NCI-H1436 (cell line): Measurements from ENCODE around the gene NPBWR2.
A peak's percentile ranks its signal among the peaks of the same experiment; 100 is the strongest.
"Not testable (repeated sequence)": the region's sequence is repeated elsewhere in the genome, so short reads cannot be mapped to it uniquely, and the experiment has no call there.

Experiments used
- DNase-seq: peaks from one replicate; lab custom pipeline; 2025; lab: John Stamatoyannopoulos, UW

Gene NPBWR2

DNA sequence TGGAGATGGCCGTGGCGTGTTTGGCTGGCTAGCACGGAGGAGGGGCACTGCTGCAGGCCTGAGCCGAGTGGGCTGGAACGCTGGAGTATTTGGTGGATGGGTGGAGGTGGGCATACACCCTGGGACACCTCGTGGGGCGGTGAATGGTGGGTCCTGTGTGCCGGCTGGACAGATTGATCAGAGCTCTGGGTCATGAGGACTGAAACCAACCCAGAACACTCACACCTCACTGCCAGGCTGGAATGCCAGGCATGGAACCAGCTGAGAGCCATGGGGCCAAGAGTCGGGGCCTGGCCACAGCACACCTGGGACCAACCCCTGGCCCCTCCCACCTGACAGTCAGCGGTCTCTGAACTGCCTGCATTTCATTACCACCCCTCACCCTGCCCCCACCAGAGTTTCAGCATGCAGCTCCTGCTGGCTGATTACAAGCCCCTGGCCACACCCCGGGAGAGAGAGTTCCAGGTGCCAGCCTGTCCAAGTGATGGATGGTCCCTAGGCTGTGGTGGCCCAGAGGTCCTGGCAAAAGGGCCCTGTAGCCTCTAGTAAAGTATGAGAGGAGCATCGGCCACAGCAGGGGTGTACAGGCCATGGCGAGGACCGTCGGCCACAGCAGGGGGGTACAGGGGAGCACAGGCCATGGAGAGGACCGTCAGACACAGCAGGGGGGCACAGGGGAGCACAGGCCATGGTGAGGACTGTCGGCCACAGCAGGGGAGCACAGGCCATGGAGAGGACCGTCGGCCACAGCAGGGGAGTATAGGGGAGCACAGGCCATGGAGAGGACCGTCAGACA lies 3.3 kb downstream of the NPBWR2 start:
- no peak for DNase-seq

DNA sequence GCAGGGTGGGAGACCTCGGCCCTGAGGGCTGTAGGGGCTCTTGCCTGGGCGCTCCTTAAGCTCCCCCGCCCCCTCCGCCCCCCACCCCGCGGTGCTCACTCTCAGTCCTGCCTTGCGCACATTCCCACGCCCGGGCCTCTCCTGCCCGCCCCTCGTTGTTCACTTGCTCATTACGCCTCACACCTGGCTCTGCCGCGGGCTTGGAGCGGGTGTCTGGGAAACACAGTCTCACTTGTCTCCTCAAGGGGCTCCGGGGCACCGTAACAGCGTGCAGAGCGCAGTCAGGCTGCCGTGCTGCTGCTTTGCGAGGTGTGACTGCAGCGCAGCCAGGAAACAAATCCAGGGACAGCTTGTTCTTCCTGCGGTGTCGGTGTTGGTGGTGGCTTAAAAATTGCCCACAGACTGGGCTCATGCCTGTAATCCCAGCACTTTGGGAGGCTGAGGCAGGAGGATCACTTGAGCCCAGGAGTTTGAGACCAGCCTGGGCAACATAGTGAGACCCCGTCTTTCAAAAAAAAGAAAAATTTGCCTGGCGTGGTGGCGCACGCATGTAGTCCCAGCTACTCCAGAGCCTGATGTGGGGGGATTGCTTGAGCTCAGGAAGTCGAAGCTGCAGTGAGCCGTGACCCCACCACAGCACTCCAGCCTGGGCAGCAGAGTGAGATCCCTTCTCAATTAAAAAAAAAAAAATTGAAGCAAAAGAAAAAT lies 4.6 kb downstream of the NPBWR2 start:
- peak; percentile 82 for DNase-seq

DNA sequence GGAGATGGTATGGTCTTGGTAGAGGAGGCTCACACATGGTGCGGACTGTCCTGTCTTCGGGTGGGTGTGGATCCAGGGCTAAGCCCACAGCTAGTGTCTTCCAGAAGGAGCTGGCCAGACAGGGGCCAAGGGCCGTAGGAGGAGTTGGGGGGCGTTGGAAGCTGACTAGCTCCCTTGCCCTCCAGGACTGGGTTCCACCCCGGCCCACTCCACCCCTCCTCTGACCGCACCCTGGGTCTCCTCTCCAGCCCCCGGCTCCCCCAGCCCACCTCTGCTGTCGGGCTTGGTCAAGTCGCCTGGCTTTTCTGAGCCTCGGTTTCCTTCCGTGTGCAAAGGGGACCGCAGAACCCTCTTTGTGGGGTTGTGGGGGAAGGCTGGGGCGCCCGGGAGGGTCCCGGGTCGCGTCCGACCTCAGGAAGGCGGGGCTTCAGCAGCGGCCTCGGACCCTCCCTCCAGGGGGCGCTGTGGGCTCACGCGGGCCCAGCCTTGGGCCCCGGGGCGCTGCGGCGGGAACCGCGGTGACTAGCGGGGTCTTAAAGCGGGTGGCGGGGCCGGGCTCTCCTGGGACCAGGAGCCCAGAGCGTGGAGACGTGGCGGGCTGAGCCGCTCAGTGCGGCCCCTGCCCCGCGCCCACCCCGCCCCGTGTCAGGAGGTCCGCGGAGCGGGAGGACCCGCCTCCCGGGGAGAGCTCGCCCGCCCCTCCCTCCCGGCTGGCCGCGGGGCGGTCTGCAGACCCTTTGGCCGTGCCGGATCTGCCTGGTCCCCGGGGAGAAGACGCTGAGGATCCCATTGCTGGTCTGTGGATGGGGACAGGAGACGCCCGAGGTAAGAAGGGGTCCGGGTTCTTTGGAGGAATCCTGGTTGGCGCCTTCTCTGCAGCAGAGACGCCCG lies 5.4 kb downstream of the NPBWR2 start:
- DNase-seq, result peak; percentile 72

DNA sequence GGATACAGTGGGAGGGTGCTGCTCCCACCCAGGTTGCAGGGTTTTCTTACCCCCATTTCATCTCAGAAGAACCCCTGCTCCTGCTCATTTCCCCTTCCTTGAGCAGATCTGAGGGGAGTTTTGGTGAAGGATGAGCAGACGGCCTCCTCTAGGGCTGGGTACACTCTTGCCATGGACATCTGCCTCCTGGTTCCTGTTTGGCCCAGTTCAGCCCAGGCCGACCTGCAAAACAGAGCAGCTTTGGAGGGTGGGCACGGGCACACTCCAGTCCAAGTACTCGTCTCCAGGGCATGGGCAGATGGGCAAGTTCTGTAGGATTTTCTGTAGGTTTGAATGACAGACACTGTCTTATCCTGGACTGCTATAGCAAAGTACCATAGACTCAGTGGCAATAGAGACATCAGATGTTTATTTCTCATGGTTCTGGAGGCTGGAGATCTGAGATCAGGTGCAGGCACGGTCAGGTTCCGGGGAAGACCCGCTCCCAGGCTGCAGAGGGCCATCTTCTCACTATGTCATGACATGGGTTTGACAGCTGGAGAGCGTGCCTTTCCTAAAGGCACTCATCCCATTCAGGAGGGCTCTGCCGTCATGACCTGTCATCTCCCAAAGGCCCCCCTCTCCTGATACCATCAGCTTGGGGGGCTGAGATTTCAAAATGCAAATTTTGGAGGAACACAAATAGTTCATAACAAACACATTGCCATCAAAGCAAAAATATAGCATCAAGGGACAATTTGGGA lies 6.2 kb downstream of the NPBWR2 start:
- no peak for DNase-seq

DNA sequence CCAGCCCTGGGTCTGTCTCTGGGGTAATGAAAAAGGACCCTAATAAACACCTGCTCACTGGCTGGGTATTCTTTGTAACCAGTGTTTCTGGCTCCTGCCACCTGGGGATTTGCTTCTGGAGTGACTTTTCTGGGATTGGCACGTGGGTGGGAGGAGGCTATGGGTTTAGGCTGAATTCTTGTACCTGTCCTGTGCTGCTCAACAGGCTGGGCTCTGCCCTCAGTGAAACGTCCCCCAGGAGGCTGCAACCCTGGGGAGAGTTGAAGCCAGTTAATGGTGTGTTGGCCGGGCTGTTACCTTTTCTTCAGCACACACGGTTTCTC lies 6.8 kb downstream of the NPBWR2 start:
- DNase-seq, result no peak

DNA sequence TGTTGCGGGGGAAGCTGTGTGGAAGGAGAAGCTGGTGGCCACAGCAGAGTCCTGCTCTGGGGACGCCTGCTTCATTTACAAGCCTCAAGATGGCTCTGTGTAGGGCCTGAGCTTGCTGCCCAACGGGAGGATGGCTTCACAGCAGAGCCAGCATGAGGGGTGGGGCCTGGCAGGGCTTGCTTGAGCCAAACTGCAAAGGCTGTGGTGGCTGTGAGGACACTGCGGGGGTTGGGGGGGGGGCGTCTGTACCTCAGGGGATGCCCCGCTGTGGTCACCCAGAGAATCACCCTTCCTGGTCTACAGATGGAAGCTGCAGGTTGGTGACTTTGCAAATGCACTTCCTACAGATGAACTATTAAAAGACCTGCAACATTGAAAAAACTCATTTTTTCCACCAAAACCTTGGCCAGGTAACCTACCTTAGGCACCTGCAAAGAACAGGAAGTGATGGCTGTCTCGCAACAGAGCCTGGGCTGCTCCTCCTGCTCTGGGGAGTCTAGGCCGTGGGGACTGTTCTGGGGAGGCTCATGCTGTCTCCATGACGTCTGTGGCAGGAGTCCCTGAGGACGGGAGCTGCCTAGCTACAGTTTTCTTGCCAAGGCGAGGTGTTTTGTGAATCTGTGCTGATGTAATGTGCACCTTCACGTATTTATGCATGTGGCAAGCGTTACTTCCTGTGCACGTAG lies 7.3 kb downstream of the NPBWR2 start:
- peak; percentile 94 for DNase-seq

DNA sequence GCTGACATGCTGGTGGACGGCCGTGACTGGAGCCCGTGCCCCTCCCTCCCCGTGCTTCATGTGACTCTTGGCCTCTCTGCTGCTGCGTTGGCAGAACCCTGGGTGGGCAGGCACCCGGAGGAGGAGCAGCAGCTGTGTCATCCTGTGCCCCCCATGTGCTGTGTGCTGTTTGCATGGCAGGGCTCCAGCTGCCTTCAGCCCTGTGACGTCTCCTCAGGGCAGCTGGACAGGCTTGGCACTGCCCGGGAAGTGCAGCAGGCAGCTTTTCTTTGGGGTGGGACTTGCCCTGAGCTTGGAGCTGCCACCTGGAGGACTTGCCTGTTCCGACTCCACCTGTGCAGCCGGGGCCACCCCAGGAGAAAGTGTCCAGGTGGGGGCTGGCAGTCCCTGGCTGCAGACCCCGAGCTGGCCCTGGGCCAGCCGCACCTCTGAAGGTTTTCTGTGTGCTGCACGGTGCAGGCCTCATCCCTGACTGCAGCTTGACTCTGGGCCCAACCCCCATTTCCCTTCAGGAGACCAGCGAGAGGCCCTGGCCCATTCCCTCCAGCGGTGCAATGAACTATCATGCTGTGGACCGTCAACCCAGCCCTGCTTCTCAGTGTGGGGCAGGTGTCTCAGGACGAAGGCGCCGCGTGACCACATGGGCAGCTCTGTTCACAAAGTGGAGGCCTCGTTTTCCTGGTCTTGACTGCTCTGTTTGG lies 8.1 kb downstream of the NPBWR2 start:
- DNase-seq, result no peak

DNA sequence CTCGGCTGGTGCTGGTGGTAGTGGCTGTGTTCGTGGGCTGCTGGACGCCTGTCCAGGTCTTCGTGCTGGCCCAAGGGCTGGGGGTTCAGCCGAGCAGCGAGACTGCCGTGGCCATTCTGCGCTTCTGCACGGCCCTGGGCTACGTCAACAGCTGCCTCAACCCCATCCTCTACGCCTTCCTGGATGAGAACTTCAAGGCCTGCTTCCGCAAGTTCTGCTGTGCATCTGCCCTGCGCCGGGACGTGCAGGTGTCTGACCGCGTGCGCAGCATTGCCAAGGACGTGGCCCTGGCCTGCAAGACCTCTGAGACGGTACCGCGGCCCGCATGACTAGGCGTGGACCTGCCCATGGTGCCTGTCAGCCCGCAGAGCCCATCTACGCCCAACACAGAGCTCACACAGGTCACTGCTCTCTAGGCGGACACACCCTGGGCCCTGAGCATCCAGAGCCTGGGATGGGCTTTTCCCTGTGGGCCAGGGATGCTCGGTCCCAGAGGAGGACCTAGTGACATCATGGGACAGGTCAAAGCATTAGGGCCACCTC lies 8.8 kb downstream of the NPBWR2 start:
- no peak for DNase-seq

DNA sequence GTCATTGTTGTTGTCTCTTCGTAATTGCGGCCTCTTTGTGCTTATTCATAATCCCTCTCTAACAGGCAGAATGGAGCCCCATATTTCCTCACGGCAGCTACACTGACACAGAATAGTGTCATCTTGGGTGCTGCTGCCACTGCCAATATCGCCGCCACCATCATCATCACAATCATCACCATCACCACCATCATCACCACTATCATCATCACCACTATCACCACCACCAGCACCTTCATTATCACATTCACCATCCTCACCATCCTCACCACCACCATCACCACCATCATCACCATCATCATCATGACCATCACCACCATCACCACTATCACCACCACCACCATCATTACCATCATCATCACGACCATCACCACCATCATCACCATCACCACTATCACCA lies 10.8 kb downstream of the NPBWR2 start:
- no peak for DNase-seq

DNA sequence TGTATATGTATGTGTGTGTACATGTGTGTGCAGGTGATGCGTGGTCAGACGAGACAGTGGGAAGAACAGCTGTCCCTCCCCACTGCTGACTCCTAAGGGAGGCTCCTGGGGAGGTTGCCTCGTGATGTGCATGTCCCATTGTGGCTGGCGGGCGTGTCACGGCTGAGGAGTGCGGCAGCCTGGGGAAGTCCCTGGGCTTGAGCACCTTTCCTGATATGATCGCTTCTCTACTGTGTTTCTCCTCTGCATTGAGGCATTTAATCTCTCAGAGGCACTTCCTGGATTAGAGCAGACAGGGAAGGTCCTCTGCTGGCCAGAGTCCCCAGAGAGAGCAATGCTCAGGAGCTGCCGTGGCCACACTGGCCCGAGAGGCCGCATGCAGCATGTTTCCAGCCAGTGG lies 11.4 kb downstream of the NPBWR2 start:
- DNase-seq, result no peak

DNA sequence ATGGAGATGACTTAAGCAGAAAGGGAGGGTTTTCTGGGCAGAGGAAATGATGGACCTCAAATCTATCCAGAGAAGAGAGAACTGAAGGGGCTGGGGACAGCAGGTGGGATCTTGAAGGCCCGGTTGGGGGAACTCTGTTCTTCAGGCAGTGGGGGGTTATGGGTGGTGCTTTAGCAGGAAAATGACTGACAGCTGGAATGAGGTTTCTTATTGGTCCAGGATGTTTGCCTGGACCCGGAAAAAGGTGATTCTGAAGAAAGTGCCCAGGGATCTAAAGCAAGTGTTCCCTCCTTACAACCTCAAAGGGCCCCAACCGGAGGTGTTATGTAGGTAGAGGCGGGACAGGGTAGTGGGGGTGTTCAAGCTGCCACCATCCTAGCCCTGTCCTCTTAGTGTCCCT lies 11.9 kb downstream of the NPBWR2 start:
- DNase-seq, result no peak

DNA sequence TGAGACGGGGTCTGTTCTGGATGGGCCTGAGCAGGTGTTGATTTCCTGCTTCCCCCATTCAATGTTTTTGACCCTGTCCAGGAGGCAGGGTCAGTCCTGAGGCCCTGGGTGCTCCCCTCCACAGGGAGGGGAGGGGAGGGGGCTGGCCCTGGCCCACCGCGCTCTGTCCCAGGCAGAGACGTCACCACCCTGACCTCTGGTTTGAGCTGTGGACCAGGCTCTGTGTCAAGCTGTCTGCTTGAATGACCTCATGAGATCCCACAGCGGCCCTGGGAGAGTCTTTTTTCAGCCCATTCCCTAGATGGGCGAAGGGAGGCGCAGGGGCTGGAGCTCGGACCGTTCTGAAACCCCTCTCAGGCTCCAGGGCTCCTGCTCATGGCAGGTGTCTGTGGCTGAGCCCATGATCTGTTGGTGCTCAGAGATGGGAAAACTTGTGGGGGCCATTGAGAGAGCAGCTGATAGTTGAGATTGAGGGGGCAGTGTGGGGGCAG lies 14.3 kb downstream of the NPBWR2 start:
- DNase-seq, result no peak

DNA sequence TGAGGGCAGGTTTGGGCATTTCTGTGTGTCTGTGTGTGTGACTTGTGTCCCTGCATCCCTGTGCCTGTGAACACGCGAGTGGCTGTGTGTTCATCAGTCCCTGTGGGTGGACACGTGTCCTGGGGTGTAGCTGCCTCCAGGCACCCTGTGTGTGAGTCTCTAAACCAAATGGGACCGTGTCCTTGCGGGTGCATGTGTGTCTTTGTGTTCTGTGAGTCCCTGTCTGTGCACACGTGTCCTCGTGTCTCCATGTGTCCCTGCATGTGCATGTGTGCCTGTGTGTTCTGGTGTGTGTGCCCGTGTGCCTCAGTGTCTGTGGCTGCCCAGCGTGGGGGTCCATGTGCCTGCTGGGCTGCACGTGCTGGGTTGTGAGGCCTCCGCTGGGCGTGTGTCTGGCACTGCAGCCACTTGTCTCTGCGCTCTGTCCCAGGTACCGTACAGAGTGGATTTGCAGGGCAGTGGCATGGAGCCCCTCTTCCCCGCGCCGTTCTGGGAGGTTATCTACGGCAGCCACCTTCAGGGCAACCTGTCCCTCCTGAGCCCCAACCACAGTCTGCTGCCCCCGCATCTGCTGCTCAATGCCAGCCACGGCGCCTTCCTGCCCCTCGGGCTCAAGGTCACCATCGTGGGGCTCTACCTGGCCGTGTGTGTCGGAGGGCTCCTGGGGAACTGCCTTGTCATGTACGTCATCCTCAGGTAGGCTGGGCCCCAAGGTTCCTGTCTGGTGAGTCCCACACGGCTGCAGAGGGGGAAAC lies 14.9 kb downstream of the NPBWR2 start:
- DNase-seq, result no peak

DNA sequence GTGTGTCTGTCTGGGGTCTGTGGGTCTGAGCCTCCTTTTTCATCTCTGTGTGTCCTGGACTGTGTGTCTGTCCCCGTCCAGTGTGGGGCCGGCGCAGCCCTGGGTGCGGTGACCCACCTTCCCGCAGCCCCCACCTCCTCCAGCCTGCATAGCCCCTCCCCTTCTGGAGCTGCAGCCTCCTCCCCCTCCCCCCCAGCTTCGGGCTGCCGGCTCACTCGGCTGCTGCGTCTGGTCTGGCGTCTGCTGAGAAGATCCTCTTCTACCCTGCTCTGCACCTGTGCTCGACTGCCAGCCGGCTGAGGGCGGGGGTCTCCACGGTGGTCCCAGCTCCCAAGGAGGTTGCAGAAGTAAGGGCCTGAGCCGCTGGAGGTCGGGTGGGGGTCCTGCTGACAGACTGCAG lies 15.6 kb downstream of the NPBWR2 start:
- no peak for DNase-seq

DNA sequence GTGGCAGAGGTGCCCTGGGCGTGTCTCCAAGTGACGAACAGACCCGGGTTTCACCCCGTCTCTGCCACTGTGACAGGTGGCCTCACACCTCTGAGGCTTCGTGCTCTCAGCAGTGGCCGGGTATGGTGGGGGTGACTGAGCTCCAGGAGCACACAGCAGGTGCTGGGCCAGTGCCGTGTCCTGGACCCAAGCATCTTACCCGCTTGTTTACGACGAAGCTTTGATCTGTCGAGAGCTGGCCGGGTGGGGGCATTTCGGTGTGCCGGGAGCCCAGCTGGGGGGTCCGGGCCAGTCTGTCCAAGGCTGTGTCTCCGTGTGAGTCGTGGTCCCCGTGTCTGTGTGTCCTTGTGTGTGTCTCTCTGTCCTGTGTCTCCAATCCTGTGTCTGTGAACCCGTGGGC lies 16.0 kb downstream of the NPBWR2 start:
- no peak for DNase-seq

DNA sequence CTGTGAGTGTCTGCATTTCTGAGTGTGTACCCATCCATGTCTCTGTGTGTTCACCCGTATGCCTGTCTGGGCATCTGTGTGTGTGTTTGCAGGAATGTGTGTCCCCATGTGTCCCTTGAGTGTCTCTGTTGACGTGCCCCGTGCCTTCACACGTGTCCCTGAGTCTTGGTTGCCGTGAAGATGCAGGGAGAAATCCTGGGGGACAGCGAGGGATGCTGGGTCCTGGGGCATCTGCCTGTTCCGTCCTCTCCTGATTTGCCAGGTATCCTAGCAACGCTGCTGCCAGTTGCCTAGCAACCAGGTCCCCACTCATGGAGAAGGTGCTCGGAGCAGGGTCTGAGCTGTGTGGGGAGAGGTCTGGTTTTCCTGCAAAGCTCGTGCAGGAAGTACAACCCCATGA lies 17.2 kb downstream of the NPBWR2 start:
- DNase-seq, result peak; percentile 67

DNA sequence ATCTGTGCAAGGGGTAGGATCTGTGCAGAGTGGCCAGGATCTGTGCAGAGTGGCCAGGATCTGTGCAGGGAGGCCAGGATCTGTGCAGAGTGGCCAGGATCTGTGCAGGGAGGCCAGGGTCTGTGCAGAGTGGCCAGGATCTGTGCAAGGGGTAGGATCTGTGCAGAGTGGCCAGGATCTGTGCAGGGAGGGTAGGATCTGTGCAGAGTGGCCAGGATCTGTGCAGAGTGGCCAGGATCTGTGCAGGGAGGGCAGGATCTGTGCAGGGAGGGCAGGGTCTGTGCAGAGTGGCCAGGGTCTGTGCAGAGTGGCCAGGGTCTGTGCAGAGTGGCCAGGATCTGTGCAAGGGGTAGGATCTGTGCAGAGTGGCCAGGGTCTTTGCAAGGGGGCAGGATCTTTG lies 18.8 kb downstream of the NPBWR2 start:
- DNase-seq, result not testable (repeated sequence)

DNA sequence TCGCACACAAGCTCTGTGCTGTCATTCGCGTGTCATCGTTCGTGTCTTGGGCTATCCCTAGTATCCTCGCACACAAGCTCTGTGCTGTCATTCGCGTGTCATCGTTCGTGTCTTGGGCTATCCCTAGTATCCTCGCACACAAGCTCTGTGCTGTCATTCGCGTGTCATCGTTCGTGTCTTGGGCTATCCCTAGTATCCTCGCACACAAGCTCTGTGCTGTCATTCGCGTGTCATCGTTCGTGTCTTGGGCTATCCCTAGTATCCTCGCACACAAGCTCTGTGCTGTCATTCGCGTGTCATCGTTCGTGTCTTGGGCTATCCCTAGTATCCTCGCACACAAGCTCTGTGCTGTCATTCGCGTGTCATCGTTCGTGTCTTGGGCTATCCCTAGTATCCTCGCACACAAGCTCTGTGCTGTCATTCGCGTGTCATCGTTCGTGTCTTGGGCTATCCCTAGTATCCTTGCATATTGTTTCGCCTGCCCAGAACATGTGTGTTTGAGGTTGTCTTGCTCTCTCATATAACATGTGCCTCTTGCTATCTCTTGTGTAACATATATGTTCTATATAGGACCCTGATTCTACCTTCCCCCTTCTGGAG lies 20.0 kb downstream of the NPBWR2 start:
- not testable (repeated sequence) for DNase-seq

DNA sequence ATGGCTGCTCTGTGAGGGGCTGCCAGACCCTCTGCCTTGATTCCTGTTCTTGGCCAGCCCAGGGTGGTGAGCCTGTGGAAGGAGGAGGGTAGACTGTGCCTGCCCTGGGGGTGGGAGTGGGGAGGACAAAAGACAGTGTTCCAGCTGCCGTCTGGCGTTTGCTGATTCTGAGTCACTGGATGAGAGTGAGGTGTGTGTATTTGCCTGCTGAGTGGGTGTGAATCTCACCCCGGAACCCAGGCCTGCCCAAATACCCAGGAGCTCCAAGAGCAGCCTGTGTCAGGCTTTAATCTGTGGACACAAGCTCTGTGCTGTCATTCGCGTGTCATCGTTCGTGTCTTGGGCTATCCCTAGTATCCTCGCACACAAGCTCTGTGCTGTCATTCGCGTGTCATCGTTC lies 20.6 kb downstream of the NPBWR2 start:
- DNase-seq, result no peak
